HepG2 (cell line): ENCODE data around the gene PDLIM7. TPM values are rescaled to one million over a fixed set of nuclear protein-coding genes. Genes with fewer than 3 reads are reported as not detected.
A peak's percentile ranks its signal among the peaks of the same experiment; 100 is the strongest.

ENCODE experiments used
- ATM ChIP-seq: fragments of 450-650 bp; IDR thresholded peaks from 2 replicates; pipeline ENCODE4 v1.7.1; 2017; ENCODE audit warnings: mild to moderate bottlenecking, borderline replicate concordance
- CBX1 ChIP-seq: IDR thresholded peaks from one replicate; pipeline ENCODE4 v1.6.1; 2016; ENCODE audit warnings: antibody characterized with exemption, low read depth
- EP300 ChIP-seq, 3 experiments: sonication (generic) in 1 of 3; formaldehyde crosslinking in 1 of 3; IDR thresholded peaks; 2 replicates each; pipeline versions ENCODE4 v1.5.1 to v1.6.1; 2011 to 2020; ENCODE audit warnings: low read depth in 2 of 3, low read length in 2 of 3, borderline replicate concordance in 1 of 3, improper control_type of control experiment in 1 of 3, mild to moderate bottlenecking in 1 of 3, missing genetic modification reagents in 1 of 3, moderate library complexity in 1 of 3
- FLYWCH1 ChIP-seq: sonication (generic); formaldehyde crosslinking; IDR thresholded peaks from 2 replicates; pipeline ENCODE4 v1.8.1; 2023; ENCODE audit warnings: mild to moderate bottlenecking, missing genetic modification reagents
- HNF4A ChIP-seq: sonication (generic); formaldehyde crosslinking; IDR thresholded peaks from 2 replicates; pipeline ENCODE4 v1.4.0; 2020; ENCODE audit warnings: missing genetic modification reagents
- IRF2 ChIP-seq: IDR thresholded peaks from 2 replicates; pipeline ENCODE4 v1.6.1; 2018; ENCODE audit warnings: missing genetic modification reagents, missing compliant biosample characterization
- MBD4 ChIP-seq: IDR thresholded peaks from 2 replicates; pipeline ENCODE4 v1.6.1; 2012; ENCODE audit warnings: low read length, inconsistent platforms, borderline replicate concordance
- MTA3 ChIP-seq: sonication (generic); formaldehyde crosslinking; IDR thresholded peaks from 2 replicates; pipeline ENCODE4 v1.4.0; 2020; ENCODE audit warnings: missing genetic modification reagents
- MTF2 ChIP-seq: sonication (generic); formaldehyde crosslinking; IDR thresholded peaks from 2 replicates; pipeline ENCODE4 v1.5.0; 2020; ENCODE audit warnings: missing genetic modification reagents, borderline replicate concordance
- NAIF1 ChIP-seq: sonication (generic); formaldehyde crosslinking; IDR thresholded peaks from 2 replicates; pipeline ENCODE4 v1.5.0; 2020; ENCODE audit warnings: mild to moderate bottlenecking, missing genetic modification reagents, borderline replicate concordance
- PHF5A ChIP-seq: IDR thresholded peaks from one replicate; pipeline ENCODE4 v1.6.1; 2018; ENCODE audit warnings: low read depth, missing genetic modification reagents; ENCODE audit not compliant: unreplicated experiment
- PHF8 ChIP-seq: sonication (generic); formaldehyde crosslinking; IDR thresholded peaks from 2 replicates; pipeline ENCODE4 v1.5.0; 2020; ENCODE audit warnings: missing genetic modification reagents
- PITX1 ChIP-seq: sonication (generic); formaldehyde crosslinking; IDR thresholded peaks from 2 replicates; pipeline ENCODE4 v1.5.1; 2020; ENCODE audit warnings: mild to moderate bottlenecking, missing genetic modification reagents
- RFX1 ChIP-seq: fragments of 450-650 bp; IDR thresholded peaks from 2 replicates; pipeline ENCODE4 v1.6.1; 2017
- SAP130 ChIP-seq: IDR thresholded peaks from 2 replicates; pipeline ENCODE4 v1.6.1; 2016; ENCODE audit warnings: low read depth
- SMARCE1 ChIP-seq: fragments of 450-650 bp; IDR thresholded peaks from 2 replicates; pipeline ENCODE4 v1.6.1; 2017; ENCODE audit warnings: borderline replicate concordance
- SOX13 ChIP-seq, 3 experiments: fragments of 450-650 bp in 1 of 3; sonication (generic) in 1 of 3; formaldehyde crosslinking in 1 of 3; IDR thresholded peaks in 2 of 3; conservative IDR thresholded peaks in 1 of 3; 2 replicates each; pipeline versions ENCODE4 v1.5.0 to v1.6.1; 2016 to 2020; ENCODE audit warnings: antibody characterized with exemption in 1 of 3, mild to moderate bottlenecking in 1 of 3, missing compliant biosample characterization in 1 of 3, missing genetic modification reagents in 1 of 3, moderate library complexity in 1 of 3
- TBX3 ChIP-seq: fragments of 450-650 bp; IDR thresholded peaks from 2 replicates; pipeline ENCODE4 v1.6.1; 2017; ENCODE audit warnings: antibody characterized with exemption, mild to moderate bottlenecking, inconsistent platforms, borderline replicate concordance
- THYN1 ChIP-seq: sonication (generic); formaldehyde crosslinking; IDR thresholded peaks from 2 replicates; pipeline ENCODE4 v1.8.1; 2023; ENCODE audit warnings: low read depth, mild to moderate bottlenecking, moderate library complexity, missing genetic modification reagents, borderline replicate concordance
- YEATS2 ChIP-seq: sonication (generic); formaldehyde crosslinking; IDR thresholded peaks from 2 replicates; pipeline ENCODE4 v1.4.0; 2020; ENCODE audit warnings: missing genetic modification reagents, borderline replicate concordance
- ZKSCAN5 ChIP-seq: sonication (generic); formaldehyde crosslinking; IDR thresholded peaks from 2 replicates; pipeline ENCODE4 v1.5.1; 2020; ENCODE audit warnings: mild to moderate bottlenecking, missing genetic modification reagents
- ZNF256 ChIP-seq: sonication (generic); formaldehyde crosslinking; conservative IDR thresholded peaks from 2 replicates; pipeline ENCODE4 v1.4.0; 2020; ENCODE audit warnings: missing genetic modification reagents
- ZNF335 ChIP-seq: sonication (generic); formaldehyde crosslinking; IDR thresholded peaks from 2 replicates; pipeline ENCODE4 v1.4.0; 2020; ENCODE audit warnings: missing genetic modification reagents
- ZNF615 ChIP-seq: sonication (generic); formaldehyde crosslinking; IDR thresholded peaks from 2 replicates; pipeline ENCODE4 v1.5.0; 2020; ENCODE audit warnings: mild to moderate bottlenecking, missing genetic modification reagents, borderline replicate concordance
- ZNF737 ChIP-seq: sonication (generic); formaldehyde crosslinking; IDR thresholded peaks from 2 replicates; pipeline ENCODE4 v1.5.0; 2020; ENCODE audit warnings: missing genetic modification reagents, mild to moderate bottlenecking, borderline replicate concordance
- ZNF749 ChIP-seq: sonication (generic); formaldehyde crosslinking; IDR thresholded peaks from 2 replicates; pipeline ENCODE4 v1.8.0; 2022; ENCODE audit warnings: mild to moderate bottlenecking, missing genetic modification reagents, moderate library complexity, borderline replicate concordance
- ZNF83 ChIP-seq: sonication (generic); formaldehyde crosslinking; IDR thresholded peaks from 2 replicates; pipeline ENCODE4 v1.4.0; 2020; ENCODE audit warnings: missing genetic modification reagents, mild to moderate bottlenecking, borderline replicate concordance
- ZNF879 ChIP-seq: sonication (generic); formaldehyde crosslinking; IDR thresholded peaks from 2 replicates; pipeline ENCODE4 v1.8.1; 2023; ENCODE audit warnings: missing genetic modification reagents
- polyA plus RNA-seq, 8 experiments: library from polyadenylated mRNA; depleted of rRNA in 3 of 8; stranded (reverse) in 7 of 8; unstranded in 1 of 8; fragments of >200 nt; fragmentation: Illumina TruSeq in 4 of 8; extraction: Trizol in 4 of 8; gene quantifications; 2 replicates each; pipeline versions ENCODE4 v1.2.1 to v1.2.3, GENCODE V29; 2011 to 2016; ENCODE audit warnings: low read depth in 4 of 8, missing spikeins in 1 of 8, mixed read lengths in 1 of 8; ENCODE audit not compliant: insufficient read depth in 1 of 8
- total RNA-seq, 5 experiments: library from RNA; depleted of rRNA; stranded (reverse); fragments of >200 nt; fragmentation: Illumina TruSeq; extraction: Trizol; gene quantifications; 2 replicates each; pipeline ENCODE4 v1.2.3, GENCODE V29; 2016; ENCODE audit warnings: low read depth in 1 of 5
- TF ChIP-seq, protein P1 (sequence below): sonication (generic); formaldehyde crosslinking; conservative IDR thresholded peaks from 2 replicates; pipeline ENCODE4 v1.4.0; 2020; ENCODE audit warnings: mild to moderate bottlenecking, missing genetic modification reagents, moderate library complexity
- TF ChIP-seq, protein P2 (sequence below): IDR thresholded peaks from 2 replicates; pipeline ENCODE4 v1.6.1; 2016; ENCODE audit warnings: missing genetic modification reagents, missing compliant biosample characterization

PDLIM7 gene
- total and polyA plus RNA-seq, 2 of the 13 experiments (the other 11 are each of a cell fraction or from before 2014, with no cell fraction given) = 21.1 to 31.3 TPM

DNA sequence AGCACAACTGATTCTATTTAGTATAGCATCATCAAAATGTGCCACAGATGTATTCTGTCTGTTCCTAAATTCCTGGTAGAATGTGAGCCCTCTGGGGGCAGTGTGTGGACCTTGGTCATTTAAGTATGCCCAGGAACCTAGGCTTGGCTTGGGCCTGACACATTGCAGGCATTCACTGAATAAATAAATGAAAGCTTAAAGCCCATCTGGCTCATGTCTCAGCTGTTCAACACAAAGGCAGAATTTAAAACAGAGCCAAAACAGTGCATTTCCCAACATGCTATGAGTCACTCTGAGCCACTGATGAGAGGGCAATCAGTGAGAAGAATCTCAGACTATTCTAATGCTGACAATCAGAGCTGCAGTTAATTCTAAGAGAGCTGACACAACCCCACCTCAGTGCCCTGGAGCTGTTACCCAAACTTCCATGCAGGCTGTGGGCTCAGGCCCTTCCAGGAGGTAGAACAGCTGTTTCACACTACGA is 48.9 kb upstream of the PDLIM7 start (continued):
- TF ChIP-seq EP300 (IDR thresholded peaks at IDR 0.05; ENCODE audit: low read depth in 2 of 2, low read length in 2 of 2) (peak in 1 of 2 experiments; percentile 33; a peak in 1 of 4 replicates), EP300 (CRISPR knock-in tag; IDR thresholded peaks at IDR 0.05; ENCODE audit: borderline replicate concordance) (no peak), FLYWCH1 (CRISPR knock-in tag) (no peak), SMARCE1 (no peak), NAIF1 (no peak), IRF2 (CRISPR knock-in tag) (0 out of 2 replicates have a peak, but pooled peaks have one; percentile 14), ATM (no peak), ZNF83 (CRISPR knock-in tag) (no peak), ZKSCAN5 (CRISPR knock-in tag) (no peak), MTF2 (CRISPR knock-in tag) (no peak), PHF8 (CRISPR knock-in tag) (no peak), ZNF737 (CRISPR knock-in tag) (no peak), MTA3 (CRISPR knock-in tag) (no peak), CBX1 (no peak), ZNF749 (CRISPR knock-in tag) (no peak), HNF4A (peak; percentile 62), SAP130 (CRISPR knock-in tag) (peak; percentile 89), TBX3 (no peak), PITX1 (CRISPR knock-in tag) (peak; percentile 52; the same call in 1 of the 2 replicates), ZNF335 (CRISPR knock-in tag) (no peak), SOX13 (IDR thresholded peaks at IDR 0.05) (no peak), SOX13 (CRISPR knock-in tag; conservative IDR thresholded peaks at IDR 0.05 in 1 of 2, IDR thresholded peaks at IDR 0.05 in 1 of 2) (peak in 1 of 2 experiments; percentile 77; a peak in 2 of 4 replicates), RFX1 (no peak), PHF5A (CRISPR knock-in tag) (no peak), ZNF615 (no peak), ZNF879 (no peak), THYN1 (CRISPR knock-in tag) (no peak), YEATS2 (CRISPR knock-in tag) (no peak), ZNF256 (no peak), MBD4 (no peak)
- TF ChIP-seq, protein P1, sequence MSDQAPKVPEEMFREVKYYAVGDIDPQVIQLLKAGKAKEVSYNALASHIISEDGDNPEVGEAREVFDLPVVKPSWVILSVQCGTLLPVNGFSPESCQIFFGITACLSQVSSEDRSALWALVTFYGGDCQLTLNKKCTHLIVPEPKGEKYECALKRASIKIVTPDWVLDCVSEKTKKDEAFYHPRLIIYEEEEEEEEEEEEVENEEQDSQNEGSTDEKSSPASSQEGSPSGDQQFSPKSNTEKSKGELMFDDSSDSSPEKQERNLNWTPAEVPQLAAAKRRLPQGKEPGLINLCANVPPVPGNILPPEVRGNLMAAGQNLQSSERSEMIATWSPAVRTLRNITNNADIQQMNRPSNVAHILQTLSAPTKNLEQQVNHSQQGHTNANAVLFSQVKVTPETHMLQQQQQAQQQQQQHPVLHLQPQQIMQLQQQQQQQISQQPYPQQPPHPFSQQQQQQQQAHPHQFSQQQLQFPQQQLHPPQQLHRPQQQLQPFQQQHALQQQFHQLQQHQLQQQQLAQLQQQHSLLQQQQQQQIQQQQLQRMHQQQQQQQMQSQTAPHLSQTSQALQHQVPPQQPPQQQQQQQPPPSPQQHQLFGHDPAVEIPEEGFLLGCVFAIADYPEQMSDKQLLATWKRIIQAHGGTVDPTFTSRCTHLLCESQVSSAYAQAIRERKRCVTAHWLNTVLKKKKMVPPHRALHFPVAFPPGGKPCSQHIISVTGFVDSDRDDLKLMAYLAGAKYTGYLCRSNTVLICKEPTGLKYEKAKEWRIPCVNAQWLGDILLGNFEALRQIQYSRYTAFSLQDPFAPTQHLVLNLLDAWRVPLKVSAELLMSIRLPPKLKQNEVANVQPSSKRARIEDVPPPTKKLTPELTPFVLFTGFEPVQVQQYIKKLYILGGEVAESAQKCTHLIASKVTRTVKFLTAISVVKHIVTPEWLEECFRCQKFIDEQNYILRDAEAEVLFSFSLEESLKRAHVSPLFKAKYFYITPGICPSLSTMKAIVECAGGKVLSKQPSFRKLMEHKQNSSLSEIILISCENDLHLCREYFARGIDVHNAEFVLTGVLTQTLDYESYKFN = peak; percentile 57
- TF ChIP-seq, protein P2, sequence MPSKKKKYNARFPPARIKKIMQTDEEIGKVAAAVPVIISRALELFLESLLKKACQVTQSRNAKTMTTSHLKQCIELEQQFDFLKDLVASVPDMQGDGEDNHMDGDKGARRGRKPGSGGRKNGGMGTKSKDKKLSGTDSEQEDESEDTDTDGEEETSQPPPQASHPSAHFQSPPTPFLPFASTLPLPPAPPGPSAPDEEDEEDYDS (CRISPR knock-in tag) = 0 out of 2 replicates have a peak, but pooled peaks have one; percentile 16
